Psoas muscle (tissue), 8 donors: Measurements from ENCODE around the gene HS1BP3. TPM values are rescaled to one million over a fixed set of nuclear protein-coding genes. Genes with fewer than 3 reads are reported as not detected.

Experiments used
- ATAC-seq, 4 donors: fragments of 200-7000 bp; cut with Tn5 transposase; one replicate each; pipeline ENCODE4 v1.9.1; 2020; ENCODE audit warnings: moderate library complexity in 3 of 4, mild to moderate bottlenecking in 2 of 4
- DNase-seq, 2 donors: peaks; one replicate each; pipeline ENCODE4 v3.0.0-alpha.2; 2020
- H3K27ac ChIP-seq: fragments of 200-600 bp; one replicate; pipeline ENCODE4 v1.8.0; 2022
- H3K27me3 ChIP-seq, 3 donors: fragments of 200-600 bp in 1 of 3; one replicate each; pipeline versions ENCODE4 v1.6.1 to v1.8.0; 2013 to 2022; ENCODE audit warnings: low read length in 2 of 3, mild to moderate bottlenecking in 2 of 3, moderate library complexity in 1 of 3; ENCODE audit not compliant: insufficient read depth in 3 of 3
- H3K36me3 ChIP-seq, 2 donors: fragments of 200-600 bp in 1 of 2; one replicate each; pipeline versions ENCODE4 v1.6.1 to v1.8.0; 2013 to 2022; ENCODE audit warnings: low read depth in 1 of 2, mild to moderate bottlenecking in 1 of 2, moderate library complexity in 1 of 2; ENCODE audit not compliant: insufficient read depth in 1 of 2
- H3K4me1 ChIP-seq: fragments of 200-600 bp; one replicate; pipeline ENCODE4 v1.8.0; 2022
- H3K4me3 ChIP-seq: fragments of 200-600 bp; one replicate; pipeline ENCODE4 v1.8.0; 2022; ENCODE audit warnings: mild to moderate bottlenecking
- H3K9me3 ChIP-seq: fragments of 200-600 bp; one replicate; pipeline ENCODE4 v1.8.0; 2022
- WGBS, 3 donors: extraction: QIAGEN DNeasy Blood & Tissue Kit; methylation state at CpG; one replicate each; pipeline versions ENCODE4 v1.1.6 to v1.1.7; 2013; 5-methylcytosine and 5-hydroxymethylcytosine counted together
- intact Hi-C, 2 donors: fragments of 100-400 bp; cut with DNase I; formaldehyde crosslinking; loops; one replicate each; pipeline versions ENCODE4 v1.11.0 to v1.14.2; 2022
- polyA plus RNA-seq, 3 donors: library from polyadenylated mRNA; stranded (reverse); fragments of 200-250 nt; gene quantifications; one replicate each; pipeline ENCODE4 v1.2.3, GENCODE V29; 2013
- total RNA-seq, 4 donors: library from RNA; stranded (reverse); fragmentation: NEBNext Ultra II Directional in 2 of 4; extraction: Animal tissue kit (Norgen Biotek cat#: 25700) in 2 of 4; gene quantifications; one replicate each; pipeline versions ENCODE4 v1.2.1 to v1.2.4, GENCODE V29; 2021 to 2023
- TF ChIP-seq, protein P1 (sequence below): fragments of 200-600 bp; IDR thresholded peaks from one replicate; pipeline ENCODE4 v1.8.0; 2022; ENCODE audit warnings: antibody characterized with exemption
- donor health status: healthy with polysubstance abuse.
- donor health status: DM: no; HTN: no; CAD: no; lungs with moderate emphysema.
- donor health status: Bipolar disorder and iron deficiency.
- donor health status: healthy.
- donor health status: DM: yes; HTN: yes; CAD: no.
- donor health status: DM: no; HTN: no; CAD: no.
- donor health status: DM: no; HTN: no; CAD: no.
- donor health status: DM: yes; HTN: yes; CAD: no.

The HS1BP3 gene
- total and polyA plus RNA-seq, 7 donors = 9.2 to 20.6 (median 12.1) TPM

DNA sequence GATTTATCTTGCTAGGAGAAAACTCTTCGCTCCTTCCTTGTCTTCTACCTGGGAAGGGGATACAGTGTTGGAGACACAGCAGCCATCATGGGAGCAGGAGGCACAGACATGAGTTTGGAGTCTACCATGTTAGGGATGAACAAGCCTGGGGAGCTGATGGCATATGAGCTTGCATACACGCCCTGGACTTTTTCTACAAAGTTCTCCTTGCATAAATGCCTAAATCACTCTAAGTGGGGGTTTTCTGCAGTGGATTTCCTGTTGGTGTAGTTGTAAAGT lies 3.6 kb upstream of the HS1BP3 start:
- H3K36me3 ChIP-seq = no peaks in the 10 kb centered on the region
- WGBS, 3 donors = 91 to 93% (median 91%) methylated on average over 2 of the region's 2 CpGs
- DNase-seq = peak in 1 of 2 donors; percentile 4
- peaks cover 7% of the 10 kb centered on the region for H3K4me1 ChIP-seq
- H3K9me3 ChIP-seq = no peaks in the 10 kb centered on the region
- no peak overlapping the region for H3K4me3 ChIP-seq
- TF ChIP-seq, protein P1, sequence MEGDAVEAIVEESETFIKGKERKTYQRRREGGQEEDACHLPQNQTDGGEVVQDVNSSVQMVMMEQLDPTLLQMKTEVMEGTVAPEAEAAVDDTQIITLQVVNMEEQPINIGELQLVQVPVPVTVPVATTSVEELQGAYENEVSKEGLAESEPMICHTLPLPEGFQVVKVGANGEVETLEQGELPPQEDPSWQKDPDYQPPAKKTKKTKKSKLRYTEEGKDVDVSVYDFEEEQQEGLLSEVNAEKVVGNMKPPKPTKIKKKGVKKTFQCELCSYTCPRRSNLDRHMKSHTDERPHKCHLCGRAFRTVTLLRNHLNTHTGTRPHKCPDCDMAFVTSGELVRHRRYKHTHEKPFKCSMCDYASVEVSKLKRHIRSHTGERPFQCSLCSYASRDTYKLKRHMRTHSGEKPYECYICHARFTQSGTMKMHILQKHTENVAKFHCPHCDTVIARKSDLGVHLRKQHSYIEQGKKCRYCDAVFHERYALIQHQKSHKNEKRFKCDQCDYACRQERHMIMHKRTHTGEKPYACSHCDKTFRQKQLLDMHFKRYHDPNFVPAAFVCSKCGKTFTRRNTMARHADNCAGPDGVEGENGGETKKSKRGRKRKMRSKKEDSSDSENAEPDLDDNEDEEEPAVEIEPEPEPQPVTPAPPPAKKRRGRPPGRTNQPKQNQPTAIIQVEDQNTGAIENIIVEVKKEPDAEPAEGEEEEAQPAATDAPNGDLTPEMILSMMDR = no peak
- intact Hi-C loops = no loop called here
- no peaks in the 10 kb centered on the region for H3K27me3 ChIP-seq
- H3K27ac ChIP-seq = no peak overlapping the region
- no peak for ATAC-seq

DNA sequence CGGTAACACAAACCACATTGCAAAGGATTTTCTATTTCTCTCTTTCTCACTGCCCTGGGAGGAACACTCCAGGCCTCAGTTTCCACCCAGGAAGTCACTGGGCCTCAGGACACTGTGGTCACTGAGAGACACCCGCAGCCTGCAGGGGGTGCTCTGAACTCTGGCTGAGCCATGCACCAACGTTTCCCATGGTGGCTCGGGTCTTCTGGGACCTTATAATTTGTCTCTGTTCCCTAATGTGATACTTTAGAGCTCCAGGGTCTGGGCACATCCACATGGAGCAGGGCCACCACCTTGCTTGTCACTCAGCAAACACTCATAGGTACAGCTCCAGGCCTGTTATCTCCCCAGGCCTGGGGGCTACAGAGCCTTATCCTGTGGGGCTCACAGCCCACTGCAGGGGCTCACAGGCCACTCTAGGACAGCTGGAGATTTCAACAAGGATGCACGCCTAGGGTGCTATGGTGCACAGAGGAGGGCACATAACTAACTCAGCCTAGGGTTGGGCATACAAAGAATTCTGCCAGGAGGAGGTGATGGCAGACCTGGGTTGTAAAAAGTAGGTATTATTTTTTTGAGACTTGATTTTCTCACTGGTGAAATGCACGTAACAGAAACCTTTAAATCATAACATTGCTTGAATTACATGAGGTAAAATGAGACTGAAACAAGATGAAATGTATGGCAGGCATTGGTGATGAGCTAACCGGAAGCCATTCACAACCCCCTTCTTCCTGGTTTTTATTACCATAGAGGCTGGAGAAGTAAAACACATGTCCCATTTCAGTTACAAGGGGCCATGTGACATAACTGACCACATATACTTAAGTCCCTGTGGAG lies 3.0 kb upstream of the HS1BP3 start:
- H3K27ac ChIP-seq = no peak overlapping the region
- intact Hi-C loops = no loop called here
- 82 to 84% (median 83%) methylated on average over 7 of the region's 7 CpGs for WGBS, 3 donors
- DNase-seq = peak in 1 of 2 donors; percentile 41
- no peak for ATAC-seq
- H3K9me3 ChIP-seq = no peaks in the 10 kb centered on the region
- TF ChIP-seq, protein P1 = no peak
- H3K4me3 ChIP-seq = no peak overlapping the region
- no peaks in the 10 kb centered on the region for H3K36me3 ChIP-seq
- H3K4me1 ChIP-seq = peaks cover 9% of the 10 kb centered on the region
- H3K27me3 ChIP-seq = no peaks in the 10 kb centered on the region

DNA sequence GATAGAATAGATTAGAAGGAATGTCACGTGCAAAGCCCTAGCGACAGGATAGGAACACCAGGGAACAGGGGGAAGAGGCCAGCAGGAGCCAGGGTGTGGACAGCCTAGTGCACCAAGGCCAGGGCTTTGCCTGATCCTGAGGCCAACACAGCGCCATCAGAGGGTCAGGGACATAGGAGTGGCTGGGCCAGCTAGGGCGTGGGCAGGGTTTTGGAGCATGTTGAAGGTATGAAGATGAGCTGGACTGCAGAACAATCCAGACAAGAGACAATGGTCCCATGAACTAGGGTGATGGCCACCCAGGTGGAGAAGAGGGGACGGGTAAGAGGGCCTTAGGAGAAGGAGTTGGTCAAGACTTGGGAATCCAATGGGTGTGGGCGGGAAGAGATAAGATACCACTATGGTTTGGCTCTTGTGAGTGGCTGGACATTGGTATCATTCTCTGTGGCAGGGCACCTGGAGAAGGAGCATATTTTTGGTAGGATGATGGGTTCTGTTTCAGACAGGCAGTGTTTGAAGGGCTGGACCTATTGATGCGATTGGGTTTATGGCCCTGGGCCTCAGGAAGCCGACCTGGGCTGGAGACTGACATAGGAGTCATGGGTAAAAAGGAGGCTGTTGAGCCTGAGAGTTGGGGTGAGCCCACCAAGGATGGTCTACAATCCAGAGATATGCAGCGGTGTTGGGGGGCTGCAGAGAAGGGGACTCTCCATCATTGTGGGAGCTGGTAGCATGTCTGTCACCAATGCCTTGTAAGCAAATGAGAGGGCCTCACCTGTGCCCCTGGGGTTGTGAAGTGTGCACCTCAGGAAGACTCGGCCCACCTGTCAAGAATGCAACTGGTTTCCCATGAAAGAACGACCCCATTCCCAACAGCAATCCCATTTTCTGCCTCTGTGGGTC lies 2.0 kb upstream of the HS1BP3 start:
- DNase-seq (peak in 1 of 2 donors; percentile 41), ATAC-seq (no peak)
- Histone ChIP-seq H3K9me3 (no peaks in the 10 kb centered on the region), H3K4me1 (peaks cover 9% of the 10 kb centered on the region), H3K4me3 (no peak overlapping the region), H3K27me3 (no peaks in the 10 kb centered on the region), H3K27ac (no peak overlapping the region), H3K36me3 (no peaks in the 10 kb centered on the region)
- TF ChIP-seq, protein P1 = no peak
- intact Hi-C loops = no loop called here
- WGBS, 3 donors = 93 to 94% (median 93%) methylated on average over 11 of the region's 11 CpGs

DNA sequence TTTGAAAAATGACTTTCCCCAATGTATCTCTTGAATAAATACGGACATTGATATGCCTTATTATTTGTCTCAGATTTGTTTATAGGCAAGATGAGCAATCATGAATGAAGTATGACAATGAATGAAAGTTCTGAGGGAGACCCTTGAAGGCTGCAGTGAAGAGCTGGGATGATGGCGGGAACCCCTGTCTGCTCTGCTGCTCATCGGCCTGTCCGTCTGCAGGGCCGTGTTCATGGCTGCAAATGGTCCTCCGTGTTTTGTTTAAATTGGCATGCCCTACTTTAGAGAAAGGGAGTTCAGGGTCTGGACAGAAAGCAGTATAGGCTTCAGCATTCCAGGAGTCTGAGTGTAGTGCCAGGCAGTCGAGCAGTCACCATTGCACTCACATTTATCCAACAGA lies 1.2 kb upstream of the HS1BP3 start:
- H3K9me3 ChIP-seq = no peaks in the 10 kb centered on the region
- H3K27ac ChIP-seq = no peak overlapping the region
- TF ChIP-seq, protein P1 = no peak
- H3K4me1 ChIP-seq = peaks cover 9% of the 10 kb centered on the region
- no peaks in the 10 kb centered on the region for H3K27me3 ChIP-seq
- DNase-seq = peak in 1 of 2 donors; percentile 20
- intact Hi-C loops = no loop called here
- H3K4me3 ChIP-seq = no peak overlapping the region
- no peak for ATAC-seq
- 87 to 96% (median 94%) methylated on average over 7 of the region's 7 CpGs for WGBS, 3 donors
- H3K36me3 ChIP-seq = no peaks in the 10 kb centered on the region
